ENCODE results near the gene CYTIP. TPM values are rescaled to one million over a fixed set of nuclear protein-coding genes. Genes with fewer than 3 reads are reported as not detected.

The CYTIP gene
- polyA plus RNA-seq, 1 of the 3 experiments (the other 2 are of a cell fraction): not detected

DNA sequence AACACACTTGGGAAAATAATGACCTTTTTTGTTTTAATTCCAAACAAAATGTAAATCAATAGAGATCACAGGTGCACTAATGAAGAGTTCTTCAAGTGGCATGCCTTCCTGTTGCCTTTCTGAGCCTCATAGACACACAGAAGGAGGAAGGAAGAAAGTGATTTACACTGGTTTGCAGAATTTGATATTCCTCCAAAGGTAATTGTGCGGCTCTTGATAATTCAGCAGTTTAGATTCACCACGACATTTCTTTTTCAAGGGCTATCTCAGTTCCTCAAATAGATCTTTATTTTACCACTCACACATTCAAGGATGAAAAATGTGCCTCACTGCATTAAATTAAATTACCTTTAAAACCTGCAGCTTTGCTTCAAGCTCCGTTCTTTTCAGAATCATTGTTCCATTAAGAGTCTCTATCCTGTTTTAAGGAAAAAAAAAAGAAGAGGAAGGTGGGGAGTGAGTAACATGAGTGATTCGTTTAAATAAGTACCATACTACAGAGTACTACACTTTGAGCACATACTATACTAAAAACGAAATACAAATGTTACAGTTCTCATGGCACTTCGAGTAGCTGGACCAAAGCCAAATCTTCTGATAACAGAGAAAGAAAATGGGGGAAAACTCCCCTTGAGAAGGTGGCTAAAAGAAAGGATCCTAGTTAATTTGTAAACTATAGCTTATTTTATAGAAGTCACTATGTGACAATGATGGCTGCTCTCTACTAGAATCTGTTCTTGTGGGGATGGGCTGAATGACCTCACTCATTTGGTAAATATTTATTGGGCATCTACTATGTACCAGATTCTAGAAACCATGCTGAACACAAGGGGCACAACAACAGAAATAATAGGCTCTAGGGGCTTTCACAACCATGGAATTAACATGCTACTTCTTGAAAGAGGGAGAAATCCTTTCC, 16.6 kb downstream of the CYTIP start:
- Histone ChIP-seq H3K9ac (no peak overlapping the region), H3F3A (replicated peaks; ENCODE audit: insufficient read depth) (no peaks in the 10 kb centered on the region), H4K20me1 (ENCODE audit: insufficient read depth) (no peaks in the 10 kb centered on the region), H3K36me3 (replicated peaks in 1 of 2; ENCODE audit: control insufficient read depth in 1 of 2, insufficient read depth in 2 of 2, low read length in 1 of 2) (no peaks in the 10 kb centered on the region), H3K79me2 (ENCODE audit: insufficient read depth) (no peaks in the 10 kb centered on the region), H3K4me3 (ENCODE audit: low read depth in 2 of 2, low read length in 1 of 2) (no peak overlapping the region), H2AFZ (ENCODE audit: low read depth) (no peak overlapping the region; the same call in 1 of the 2 replicates), H3K9me2 (no peaks in the 10 kb centered on the region), H3K4me1 (ENCODE audit: control insufficient read depth in 1 of 2, insufficient read depth in 2 of 2, low read depth in 1 of 2, low read length in 1 of 2) (no peaks in the 10 kb centered on the region), H3K27me3 (ENCODE audit: insufficient read depth) (no peaks in the 10 kb centered on the region), H3K4me2 (no peak overlapping the region), H3K27ac (ENCODE audit: low read depth in 2 of 2, low read length in 1 of 2) (no peak overlapping the region), H3K9me3 (no peaks in the 10 kb centered on the region)
- CTCF ChIA-PET: interaction anchor here (1.1 to 1.5 kb wide), 2 partner anchors 9 to 125 kb away, joined by 4 read pairs; no protein-coding TSS in a partner anchor
- no peak for TF ChIP-seq FOSL2 (IDR thresholded peaks at IDR 0.05; ENCODE audit: borderline replicate concordance, low read depth)
- TF ChIP-seq MXI1 (IDR thresholded peaks at IDR 0.05; ENCODE audit: low read depth, low read length): no peak
- no peak for TF ChIP-seq GATA2 (CRISPR knock-in tag; IDR thresholded peaks at IDR 0.05)
- TF ChIP-seq SMC3 (IDR thresholded peaks at IDR 0.05; ENCODE audit: low read depth, low read length): no peak
- no peak for TF ChIP-seq EP300 (IDR thresholded peaks at IDR 0.05; ENCODE audit: borderline replicate concordance in 1 of 2, low read depth in 1 of 2, low read length in 1 of 2)
- no peak for TF ChIP-seq YY1 (IDR thresholded peaks at IDR 0.05; ENCODE audit: low read depth)
- TF ChIP-seq RFX5 (IDR thresholded peaks at IDR 0.05; ENCODE audit: low read length): no peak
- TF ChIP-seq GABPA (IDR thresholded peaks at IDR 0.05; ENCODE audit: low read depth): no peak
- TF ChIP-seq RCOR1 (IDR thresholded peaks at IDR 0.05; ENCODE audit: low read length): no peak
- TF ChIP-seq, protein P1, sequence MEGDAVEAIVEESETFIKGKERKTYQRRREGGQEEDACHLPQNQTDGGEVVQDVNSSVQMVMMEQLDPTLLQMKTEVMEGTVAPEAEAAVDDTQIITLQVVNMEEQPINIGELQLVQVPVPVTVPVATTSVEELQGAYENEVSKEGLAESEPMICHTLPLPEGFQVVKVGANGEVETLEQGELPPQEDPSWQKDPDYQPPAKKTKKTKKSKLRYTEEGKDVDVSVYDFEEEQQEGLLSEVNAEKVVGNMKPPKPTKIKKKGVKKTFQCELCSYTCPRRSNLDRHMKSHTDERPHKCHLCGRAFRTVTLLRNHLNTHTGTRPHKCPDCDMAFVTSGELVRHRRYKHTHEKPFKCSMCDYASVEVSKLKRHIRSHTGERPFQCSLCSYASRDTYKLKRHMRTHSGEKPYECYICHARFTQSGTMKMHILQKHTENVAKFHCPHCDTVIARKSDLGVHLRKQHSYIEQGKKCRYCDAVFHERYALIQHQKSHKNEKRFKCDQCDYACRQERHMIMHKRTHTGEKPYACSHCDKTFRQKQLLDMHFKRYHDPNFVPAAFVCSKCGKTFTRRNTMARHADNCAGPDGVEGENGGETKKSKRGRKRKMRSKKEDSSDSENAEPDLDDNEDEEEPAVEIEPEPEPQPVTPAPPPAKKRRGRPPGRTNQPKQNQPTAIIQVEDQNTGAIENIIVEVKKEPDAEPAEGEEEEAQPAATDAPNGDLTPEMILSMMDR (IDR thresholded peaks at IDR 0.05): no peak
- TF ChIP-seq MEF2A (IDR thresholded peaks at IDR 0.05; ENCODE audit: borderline replicate concordance, low read depth): no peak
- TF ChIP-seq, protein P2, sequence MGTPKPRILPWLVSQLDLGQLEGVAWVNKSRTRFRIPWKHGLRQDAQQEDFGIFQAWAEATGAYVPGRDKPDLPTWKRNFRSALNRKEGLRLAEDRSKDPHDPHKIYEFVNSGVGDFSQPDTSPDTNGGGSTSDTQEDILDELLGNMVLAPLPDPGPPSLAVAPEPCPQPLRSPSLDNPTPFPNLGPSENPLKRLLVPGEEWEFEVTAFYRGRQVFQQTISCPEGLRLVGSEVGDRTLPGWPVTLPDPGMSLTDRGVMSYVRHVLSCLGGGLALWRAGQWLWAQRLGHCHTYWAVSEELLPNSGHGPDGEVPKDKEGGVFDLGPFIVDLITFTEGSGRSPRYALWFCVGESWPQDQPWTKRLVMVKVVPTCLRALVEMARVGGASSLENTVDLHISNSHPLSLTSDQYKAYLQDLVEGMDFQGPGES (IDR thresholded peaks at IDR 0.05; ENCODE audit: low read depth, low read length): no peak
- no peak for TF ChIP-seq TAF1 (IDR thresholded peaks at IDR 0.05; ENCODE audit: borderline replicate concordance, low read depth, low read length)
- TF ChIP-seq FOXM1 (IDR thresholded peaks at IDR 0.05; ENCODE audit: low read depth): no peak
- no peak for TF ChIP-seq EZH2phosphoT487 (IDR thresholded peaks at IDR 0.05; ENCODE audit: borderline replicate concordance, low read depth)
- no peak for TF ChIP-seq RAD21 (IDR thresholded peaks at IDR 0.05; ENCODE audit: low read length)
- TF ChIP-seq, protein P3, sequence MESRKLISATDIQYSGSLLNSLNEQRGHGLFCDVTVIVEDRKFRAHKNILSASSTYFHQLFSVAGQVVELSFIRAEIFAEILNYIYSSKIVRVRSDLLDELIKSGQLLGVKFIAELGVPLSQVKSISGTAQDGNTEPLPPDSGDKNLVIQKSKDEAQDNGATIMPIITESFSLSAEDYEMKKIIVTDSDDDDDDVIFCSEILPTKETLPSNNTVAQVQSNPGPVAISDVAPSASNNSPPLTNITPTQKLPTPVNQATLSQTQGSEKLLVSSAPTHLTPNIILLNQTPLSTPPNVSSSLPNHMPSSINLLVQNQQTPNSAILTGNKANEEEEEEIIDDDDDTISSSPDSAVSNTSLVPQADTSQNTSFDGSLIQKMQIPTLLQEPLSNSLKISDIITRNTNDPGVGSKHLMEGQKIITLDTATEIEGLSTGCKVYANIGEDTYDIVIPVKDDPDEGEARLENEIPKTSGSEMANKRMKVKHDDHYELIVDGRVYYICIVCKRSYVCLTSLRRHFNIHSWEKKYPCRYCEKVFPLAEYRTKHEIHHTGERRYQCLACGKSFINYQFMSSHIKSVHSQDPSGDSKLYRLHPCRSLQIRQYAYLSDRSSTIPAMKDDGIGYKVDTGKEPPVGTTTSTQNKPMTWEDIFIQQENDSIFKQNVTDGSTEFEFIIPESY (IDR thresholded peaks at IDR 0.05; ENCODE audit: borderline replicate concordance, low read depth): no peak
- TF ChIP-seq, protein P4, sequence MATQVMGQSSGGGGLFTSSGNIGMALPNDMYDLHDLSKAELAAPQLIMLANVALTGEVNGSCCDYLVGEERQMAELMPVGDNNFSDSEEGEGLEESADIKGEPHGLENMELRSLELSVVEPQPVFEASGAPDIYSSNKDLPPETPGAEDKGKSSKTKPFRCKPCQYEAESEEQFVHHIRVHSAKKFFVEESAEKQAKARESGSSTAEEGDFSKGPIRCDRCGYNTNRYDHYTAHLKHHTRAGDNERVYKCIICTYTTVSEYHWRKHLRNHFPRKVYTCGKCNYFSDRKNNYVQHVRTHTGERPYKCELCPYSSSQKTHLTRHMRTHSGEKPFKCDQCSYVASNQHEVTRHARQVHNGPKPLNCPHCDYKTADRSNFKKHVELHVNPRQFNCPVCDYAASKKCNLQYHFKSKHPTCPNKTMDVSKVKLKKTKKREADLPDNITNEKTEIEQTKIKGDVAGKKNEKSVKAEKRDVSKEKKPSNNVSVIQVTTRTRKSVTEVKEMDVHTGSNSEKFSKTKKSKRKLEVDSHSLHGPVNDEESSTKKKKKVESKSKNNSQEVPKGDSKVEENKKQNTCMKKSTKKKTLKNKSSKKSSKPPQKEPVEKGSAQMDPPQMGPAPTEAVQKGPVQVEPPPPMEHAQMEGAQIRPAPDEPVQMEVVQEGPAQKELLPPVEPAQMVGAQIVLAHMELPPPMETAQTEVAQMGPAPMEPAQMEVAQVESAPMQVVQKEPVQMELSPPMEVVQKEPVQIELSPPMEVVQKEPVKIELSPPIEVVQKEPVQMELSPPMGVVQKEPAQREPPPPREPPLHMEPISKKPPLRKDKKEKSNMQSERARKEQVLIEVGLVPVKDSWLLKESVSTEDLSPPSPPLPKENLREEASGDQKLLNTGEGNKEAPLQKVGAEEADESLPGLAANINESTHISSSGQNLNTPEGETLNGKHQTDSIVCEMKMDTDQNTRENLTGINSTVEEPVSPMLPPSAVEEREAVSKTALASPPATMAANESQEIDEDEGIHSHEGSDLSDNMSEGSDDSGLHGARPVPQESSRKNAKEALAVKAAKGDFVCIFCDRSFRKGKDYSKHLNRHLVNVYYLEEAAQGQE (IDR thresholded peaks at IDR 0.05; ENCODE audit: low read depth, low read length): no peak
- no peak for TF ChIP-seq JUND (IDR thresholded peaks at IDR 0.05)
- TF ChIP-seq POLR2AphosphoS5 (IDR thresholded peaks at IDR 0.05; ENCODE audit: low read depth, low read length): no peak
- POLR2A ChIA-PET: no interaction called here
- WGBS (ENCODE audit: low lambda C conversion rate): 3% methylated on average over 6 of the region's 6 CpGs
- DNase-seq: no peak

Measured in SK-N-SH (cell line).